Measurements from ENCODE around the gene CASP3.

- TF ChIP-seq POLR2AphosphoS5 (IDR thresholded peaks at IDR 0.05; ENCODE audit: low read depth, low read length) (no peak), TAF1 (IDR thresholded peaks at IDR 0.05; ENCODE audit: low read depth, low read length) (no peak), POLR2A (IDR thresholded peaks at IDR 0.05; ENCODE audit: low read depth, low read length) (no peak)
Measured at GRCh38 chr4:184644553-184645307, 4.5 kb downstream of the CASP3 start.

Measured in GM12891 (cell line).